Body of pancreas (tissue), 4 donors: ENCODE results near the gene RAPH1. TPM values are rescaled to one million over a fixed set of nuclear protein-coding genes. Genes with fewer than 3 reads are reported as not detected.

Experiments used
- ATAC-seq: fragments of 150-250 bp; one replicate; pipeline ENCODE4 v1.9.1; 2016
- DNase-seq, 4 donors: peaks; one replicate each; pipeline ENCODE4 v3.0.0-alpha.2; 2019
- H3K27ac ChIP-seq, 4 donors: fragments of 200-600 bp; sonication (generic); 1 replicate in 3 of 4; 2 replicates in 1 of 4; pipeline versions ENCODE4 v1.5.1 to v1.6.1; 2016 to 2019; ENCODE audit warnings: mild to moderate bottlenecking in 1 of 4, mixed read lengths in 1 of 4, moderate library complexity in 1 of 4
- H3K27me3 ChIP-seq, 2 donors: fragments of 200-600 bp; sonication (generic); one replicate each; pipeline ENCODE4 v1.6.0; 2016; ENCODE audit warnings: mild to moderate bottlenecking in 1 of 2
- H3K36me3 ChIP-seq, 2 donors: fragments of 200-600 bp; sonication (generic); replicated peaks in 1 of 2; 2 replicates each; pipeline ENCODE4 v1.5.1; 2016; ENCODE audit warnings: low read depth in 2 of 2; ENCODE audit not compliant: insufficient read depth in 1 of 2
- H3K4me1 ChIP-seq: fragments of 200-600 bp; sonication (generic); one replicate; pipeline ENCODE4 v1.6.0; 2016
- H3K4me3 ChIP-seq, 2 donors: fragments of 200-600 bp; sonication (generic); 1 replicate in 1 of 2; 2 replicates in 1 of 2; pipeline ENCODE4 v1.5.1; 2016 to 2019
- H3K9me3 ChIP-seq, 3 donors: fragments of 200-600 bp; sonication (generic); 1 replicate in 2 of 3; 2 replicates in 1 of 3; pipeline ENCODE4 v1.5.1; 2016
- CTCF ChIP-seq, 7 experiments: fragments of 450-650 bp in 4 of 7; fragments of 200-600 bp in 3 of 7; sonication (generic) in 3 of 7; IDR thresholded peaks; one replicate each; pipeline ENCODE4 v1.5.1; 2016 to 2019; ENCODE audit warnings: antibody characterized with exemption in 7 of 7
- POLR2A ChIP-seq, 3 donors: fragments of 450-650 bp; IDR thresholded peaks; one replicate each; pipeline ENCODE4 v1.6.1; 2016; ENCODE audit warnings: antibody characterized with exemption in 3 of 3, mild to moderate bottlenecking in 2 of 3
- WGBS, 2 donors: methylation state at CpG; one replicate each; pipeline ENCODE4 v1.1.5; 2017; 5-methylcytosine and 5-hydroxymethylcytosine counted together
- intact Hi-C: fragments of 100-400 bp; cut with DNase I; formaldehyde crosslinking; loops from one replicate; pipeline ENCODE4 v1.15.1; 2023
- total RNA-seq, 2 donors: library from RNA; depleted of rRNA; stranded (reverse); fragments of >200 nt; gene quantifications; one replicate each; pipeline ENCODE4 v1.1.0, GENCODE V29; 2016

RAPH1 gene
- total RNA-seq, 2 donors from 2014 or later: 11.9 TPM

DNA sequence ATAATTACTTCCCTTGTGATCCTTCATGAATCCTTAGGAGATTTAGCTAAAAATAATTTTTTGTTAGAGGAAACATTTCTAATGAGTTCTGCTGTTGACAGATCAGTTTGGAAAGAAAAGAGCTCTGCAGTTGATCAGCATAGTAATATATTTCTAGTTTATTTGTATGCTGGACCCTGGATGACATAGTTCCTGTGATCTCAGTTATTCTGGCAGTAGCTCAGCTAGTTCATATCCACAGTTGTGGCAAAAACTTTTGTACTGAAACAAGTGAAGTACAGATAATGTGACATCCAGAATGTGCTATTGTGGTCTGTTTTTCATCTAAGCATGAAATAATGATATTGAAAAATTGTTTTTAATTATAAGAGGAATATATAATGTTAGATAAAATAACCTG is 173.2 kb downstream of the RAPH1 start:
- intact Hi-C loops: no loop called here
- Histone ChIP-seq H3K4me3 (no peak overlapping the region), H3K27me3 (no peaks in the 10 kb centered on the region), H3K4me1 (no peaks in the 10 kb centered on the region), H3K36me3 (no peaks in the 10 kb centered on the region), H3K9me3 (no peaks in the 10 kb centered on the region), H3K27ac (no peak overlapping the region)
- ATAC-seq (no peak), DNase-seq (no peak)
- no peak for TF ChIP-seq CTCF (IDR thresholded peaks at IDR 0.05)
- TF ChIP-seq POLR2A (IDR thresholded peaks at IDR 0.05): no peak

DNA sequence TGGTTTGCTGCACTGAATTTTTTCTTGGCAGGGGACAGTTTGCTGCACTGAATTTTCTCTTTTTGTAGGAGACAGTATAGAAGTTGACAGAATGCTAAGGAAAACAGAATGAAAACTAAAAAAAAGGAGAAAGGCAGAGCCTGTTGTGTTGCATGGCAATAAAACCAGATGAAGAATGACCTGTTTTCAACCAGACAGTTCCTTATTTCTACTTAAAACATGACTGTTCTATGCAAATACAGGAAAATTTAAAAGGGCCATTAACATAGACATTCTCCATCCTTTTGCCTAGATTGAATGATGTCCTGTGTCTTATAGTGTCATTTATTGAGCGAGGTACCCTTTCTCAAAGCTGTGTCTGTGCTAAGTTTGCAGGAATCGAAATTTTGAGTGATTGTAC is 173.6 kb downstream of the RAPH1 start:
- TF ChIP-seq CTCF (IDR thresholded peaks at IDR 0.05) (no peak), POLR2A (IDR thresholded peaks at IDR 0.05) (no peak)
- WGBS, 2 donors: 54 to 65% methylated on average over 2 of the region's 2 CpGs
- no peak overlapping the region for H3K27ac ChIP-seq
- no peaks in the 10 kb centered on the region for H3K36me3 ChIP-seq
- H3K4me3 ChIP-seq: no peak overlapping the region
- ATAC-seq: no peak
- DNase-seq: no peak
- H3K9me3 ChIP-seq: no peaks in the 10 kb centered on the region
- H3K4me1 ChIP-seq: no peaks in the 10 kb centered on the region
- no peaks in the 10 kb centered on the region for H3K27me3 ChIP-seq
- intact Hi-C loops: no loop called here

DNA sequence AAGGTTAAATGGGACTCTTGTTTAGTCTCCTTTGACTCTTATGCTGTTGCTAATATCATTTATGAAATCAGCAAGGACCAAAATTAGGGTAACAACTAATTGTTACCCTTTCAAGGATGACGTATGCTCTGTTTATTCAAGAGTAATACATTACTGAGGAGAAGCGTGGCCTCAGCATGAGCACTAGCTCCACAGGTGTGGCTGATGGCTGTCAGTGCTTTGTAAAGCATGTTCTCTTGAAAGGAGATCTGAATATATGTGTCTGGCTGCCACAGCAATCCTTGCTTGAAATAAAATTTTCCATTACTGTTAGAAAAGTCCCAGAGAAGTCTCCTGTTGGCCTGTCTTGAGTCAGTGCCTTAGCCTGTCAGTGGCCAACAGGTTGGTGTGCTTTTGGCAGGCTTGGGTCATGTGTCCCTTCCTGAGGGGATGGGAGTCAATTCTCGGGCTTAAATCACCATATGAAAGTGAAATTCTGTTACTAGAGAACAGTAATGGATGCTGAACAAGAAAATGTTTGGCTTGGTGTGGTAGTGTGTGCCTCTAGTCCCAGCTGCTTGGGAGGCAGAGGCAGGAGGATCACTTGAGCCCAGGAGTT is 174.2 kb downstream of the RAPH1 start:
- no peaks in the 10 kb centered on the region for H3K9me3 ChIP-seq
- intact Hi-C loops: no loop called here
- no peaks in the 10 kb centered on the region for H3K27me3 ChIP-seq
- no peaks in the 10 kb centered on the region for H3K36me3 ChIP-seq
- DNase-seq: no peak
- no peak overlapping the region for H3K27ac ChIP-seq
- no peak for ATAC-seq
- TF ChIP-seq CTCF (IDR thresholded peaks at IDR 0.05) (no peak), POLR2A (IDR thresholded peaks at IDR 0.05) (no peak)
- no peak overlapping the region for H3K4me3 ChIP-seq
- 48 to 55% methylated on average over 3 of the region's 3 CpGs for WGBS, 2 donors
- H3K4me1 ChIP-seq: no peaks in the 10 kb centered on the region

- Histone ChIP-seq H3K4me3 (no peak overlapping the region), H3K9me3 (no peaks in the 10 kb centered on the region), H3K27ac (no peak overlapping the region), H3K4me1 (no peaks in the 10 kb centered on the region), H3K36me3 (no peaks in the 10 kb centered on the region), H3K27me3 (no peaks in the 10 kb centered on the region)
- DNase-seq: no peak
- intact Hi-C loops: no loop called here
- WGBS, 2 donors: 85 to 86% methylated on average over 1 of the region's 1 CpG
- TF ChIP-seq POLR2A (IDR thresholded peaks at IDR 0.05) (no peak), CTCF (IDR thresholded peaks at IDR 0.05) (no peak)
- ATAC-seq: no peak
Measured at GRCh38 chr2:203359450-203359849, 175.7 kb downstream of the RAPH1 start.

DNA sequence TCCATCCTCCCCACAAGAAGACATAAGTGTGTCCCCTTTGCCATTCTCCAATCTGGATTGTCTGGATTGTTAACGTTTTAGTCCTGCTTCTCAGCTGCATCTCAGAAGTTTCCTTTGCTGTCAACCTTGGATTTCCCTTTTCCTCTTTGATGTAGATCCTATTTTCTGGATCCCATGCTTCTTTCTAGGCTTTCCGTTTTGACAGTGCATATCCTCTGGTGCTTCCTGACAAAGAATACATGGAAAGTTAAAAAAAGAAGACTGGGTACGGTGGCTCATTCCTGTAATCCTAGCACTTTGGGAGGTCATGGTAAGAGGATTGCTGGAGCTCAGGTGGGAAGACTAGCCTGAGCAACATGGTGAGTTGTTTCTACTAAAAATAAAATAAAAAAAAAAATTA is 180.1 kb downstream of the RAPH1 start:
- no peak overlapping the region for H3K27ac ChIP-seq
- H3K27me3 ChIP-seq: no peaks in the 10 kb centered on the region
- no peaks in the 10 kb centered on the region for H3K4me1 ChIP-seq
- no peaks in the 10 kb centered on the region for H3K36me3 ChIP-seq
- DNase-seq (no peak), ATAC-seq (no peak)
- TF ChIP-seq CTCF (IDR thresholded peaks at IDR 0.05): no peak
- no peak for TF ChIP-seq POLR2A (IDR thresholded peaks at IDR 0.05)
- intact Hi-C loops: no loop called here
- no peaks in the 10 kb centered on the region for H3K9me3 ChIP-seq
- H3K4me3 ChIP-seq: no peak overlapping the region
- WGBS, 2 donors: 81 to 82% methylated on average over 3 of the region's 3 CpGs
